Tibial nerve (tissue), 3 donors: ENCODE results near the gene CSNK1D.

Source experiments
- POLR2A ChIP-seq, 2 donors: fragments of 450-650 bp; IDR thresholded peaks; one replicate each; pipeline ENCODE4 v1.6.1; 2017; ENCODE audit warnings: antibody characterized with exemption in 2 of 2, mild to moderate bottlenecking in 2 of 2, moderate library complexity in 2 of 2
- TF ChIP-seq, protein P1 (sequence below), 5 experiments: fragments of 200-600 bp in 3 of 5; fragments of 450-650 bp in 2 of 5; sonication (generic) in 3 of 5; IDR thresholded peaks; one replicate each; pipeline ENCODE4 v1.5.1; 2016 to 2019; ENCODE audit warnings: antibody characterized with exemption in 5 of 5, mild to moderate bottlenecking in 3 of 5, moderate library complexity in 2 of 5

- TF ChIP-seq, protein P1, sequence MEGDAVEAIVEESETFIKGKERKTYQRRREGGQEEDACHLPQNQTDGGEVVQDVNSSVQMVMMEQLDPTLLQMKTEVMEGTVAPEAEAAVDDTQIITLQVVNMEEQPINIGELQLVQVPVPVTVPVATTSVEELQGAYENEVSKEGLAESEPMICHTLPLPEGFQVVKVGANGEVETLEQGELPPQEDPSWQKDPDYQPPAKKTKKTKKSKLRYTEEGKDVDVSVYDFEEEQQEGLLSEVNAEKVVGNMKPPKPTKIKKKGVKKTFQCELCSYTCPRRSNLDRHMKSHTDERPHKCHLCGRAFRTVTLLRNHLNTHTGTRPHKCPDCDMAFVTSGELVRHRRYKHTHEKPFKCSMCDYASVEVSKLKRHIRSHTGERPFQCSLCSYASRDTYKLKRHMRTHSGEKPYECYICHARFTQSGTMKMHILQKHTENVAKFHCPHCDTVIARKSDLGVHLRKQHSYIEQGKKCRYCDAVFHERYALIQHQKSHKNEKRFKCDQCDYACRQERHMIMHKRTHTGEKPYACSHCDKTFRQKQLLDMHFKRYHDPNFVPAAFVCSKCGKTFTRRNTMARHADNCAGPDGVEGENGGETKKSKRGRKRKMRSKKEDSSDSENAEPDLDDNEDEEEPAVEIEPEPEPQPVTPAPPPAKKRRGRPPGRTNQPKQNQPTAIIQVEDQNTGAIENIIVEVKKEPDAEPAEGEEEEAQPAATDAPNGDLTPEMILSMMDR (IDR thresholded peaks at IDR 0.05) = no peak
- TF ChIP-seq POLR2A (IDR thresholded peaks at IDR 0.05) = no peak
Observed at GRCh38 chr17:82229698-82230608, 43.5 kb downstream of the CSNK1D start.
